PFSK-1 (cell line): ENCODE results near the gene LIPK.

Source experiments
- FOXP2 ChIP-seq: optimal IDR thresholded peaks from 2 replicates; pipeline ENCODE3; 2011; ENCODE audit warnings: borderline replicate concordance, control low read depth, inconsistent platforms; ENCODE audit not compliant: insufficient read depth; ENCODE audit errors: extremely low read length, extremely low read depth
- POLR2AphosphoS5 ChIP-seq: IDR thresholded peaks from 2 replicates; pipeline ENCODE4 v1.6.1; 2012; ENCODE audit warnings: low read depth, mild to moderate bottlenecking, control low read depth, low read length, moderate library complexity
- SIN3A ChIP-seq: IDR thresholded peaks from 2 replicates; pipeline ENCODE4 v1.6.1; 2012; ENCODE audit warnings: mild to moderate bottlenecking, low read length, moderate library complexity, borderline replicate concordance; ENCODE audit not compliant: insufficient read depth
- TAF1 ChIP-seq: IDR thresholded peaks from 2 replicates; pipeline ENCODE4 v1.6.1; 2012; ENCODE audit warnings: low read length, control low read depth, borderline replicate concordance; ENCODE audit not compliant: insufficient read depth
- TF ChIP-seq, protein P1 (sequence below), 2 experiments: IDR thresholded peaks; 2 replicates each; pipeline versions ENCODE4 v1.6.1 to v1.8.0; 2011 to 2012; ENCODE audit warnings: low read depth in 2 of 2, low read length in 2 of 2, control low read depth in 1 of 2, inconsistent platforms in 1 of 2, mild to moderate bottlenecking in 1 of 2, moderate library complexity in 1 of 2; ENCODE audit not compliant: insufficient read depth in 1 of 2

Gene LIPK

GRCh38 chr10:88728107-88728763 is 22.2 kb downstream of the LIPK start:
- TF ChIP-seq, protein P1, sequence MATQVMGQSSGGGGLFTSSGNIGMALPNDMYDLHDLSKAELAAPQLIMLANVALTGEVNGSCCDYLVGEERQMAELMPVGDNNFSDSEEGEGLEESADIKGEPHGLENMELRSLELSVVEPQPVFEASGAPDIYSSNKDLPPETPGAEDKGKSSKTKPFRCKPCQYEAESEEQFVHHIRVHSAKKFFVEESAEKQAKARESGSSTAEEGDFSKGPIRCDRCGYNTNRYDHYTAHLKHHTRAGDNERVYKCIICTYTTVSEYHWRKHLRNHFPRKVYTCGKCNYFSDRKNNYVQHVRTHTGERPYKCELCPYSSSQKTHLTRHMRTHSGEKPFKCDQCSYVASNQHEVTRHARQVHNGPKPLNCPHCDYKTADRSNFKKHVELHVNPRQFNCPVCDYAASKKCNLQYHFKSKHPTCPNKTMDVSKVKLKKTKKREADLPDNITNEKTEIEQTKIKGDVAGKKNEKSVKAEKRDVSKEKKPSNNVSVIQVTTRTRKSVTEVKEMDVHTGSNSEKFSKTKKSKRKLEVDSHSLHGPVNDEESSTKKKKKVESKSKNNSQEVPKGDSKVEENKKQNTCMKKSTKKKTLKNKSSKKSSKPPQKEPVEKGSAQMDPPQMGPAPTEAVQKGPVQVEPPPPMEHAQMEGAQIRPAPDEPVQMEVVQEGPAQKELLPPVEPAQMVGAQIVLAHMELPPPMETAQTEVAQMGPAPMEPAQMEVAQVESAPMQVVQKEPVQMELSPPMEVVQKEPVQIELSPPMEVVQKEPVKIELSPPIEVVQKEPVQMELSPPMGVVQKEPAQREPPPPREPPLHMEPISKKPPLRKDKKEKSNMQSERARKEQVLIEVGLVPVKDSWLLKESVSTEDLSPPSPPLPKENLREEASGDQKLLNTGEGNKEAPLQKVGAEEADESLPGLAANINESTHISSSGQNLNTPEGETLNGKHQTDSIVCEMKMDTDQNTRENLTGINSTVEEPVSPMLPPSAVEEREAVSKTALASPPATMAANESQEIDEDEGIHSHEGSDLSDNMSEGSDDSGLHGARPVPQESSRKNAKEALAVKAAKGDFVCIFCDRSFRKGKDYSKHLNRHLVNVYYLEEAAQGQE (IDR thresholded peaks at IDR 0.05; ENCODE audit: insufficient read depth in 1 of 2, low read depth in 2 of 2, low read length in 2 of 2) = no peak
- TF ChIP-seq FOXP2 (no peak), TAF1 (no peak), POLR2AphosphoS5 (no peak), SIN3A (no peak)

DNA sequence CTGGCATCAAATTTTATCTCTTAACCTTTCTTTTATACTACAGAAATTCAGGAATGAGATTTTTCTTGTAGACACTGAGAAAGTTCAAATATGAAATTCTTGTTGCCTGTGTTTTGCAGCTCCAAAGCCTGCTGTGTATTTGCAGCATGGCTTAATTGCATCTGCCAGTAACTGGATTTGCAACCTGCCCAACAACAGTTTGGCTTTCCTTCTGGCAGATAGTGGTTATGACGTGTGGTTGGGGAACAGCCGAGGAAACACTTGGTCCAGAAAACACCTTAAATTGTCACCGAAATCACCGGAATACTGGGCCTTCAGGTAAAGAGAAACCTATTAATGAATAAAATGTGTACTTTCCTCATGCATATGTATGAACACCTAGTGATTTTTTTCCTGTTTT is 24.8 kb downstream of the LIPK start:
- no peak for TF ChIP-seq POLR2AphosphoS5
- TF ChIP-seq, protein P1 (IDR thresholded peaks at IDR 0.05; ENCODE audit: insufficient read depth in 1 of 2, low read depth in 2 of 2, low read length in 2 of 2) = no peak
- TF ChIP-seq FOXP2 = no peak
- no peak for TF ChIP-seq TAF1
- no peak for TF ChIP-seq SIN3A

GRCh38 chr10:88731296-88731695 is 25.2 kb downstream of the LIPK start:
- TF ChIP-seq TAF1 (no peak), SIN3A (no peak), FOXP2 (no peak), POLR2AphosphoS5 (no peak)
- TF ChIP-seq, protein P1 (IDR thresholded peaks at IDR 0.05; ENCODE audit: insufficient read depth in 1 of 2, low read depth in 2 of 2, low read length in 2 of 2) = no peak

- TF ChIP-seq, protein P1 (IDR thresholded peaks at IDR 0.05; ENCODE audit: insufficient read depth in 1 of 2, low read depth in 2 of 2, low read length in 2 of 2) = no peak
- TF ChIP-seq SIN3A = no peak
- no peak for TF ChIP-seq POLR2AphosphoS5
- no peak for TF ChIP-seq FOXP2
- TF ChIP-seq TAF1 = no peak
Measured at GRCh38 chr10:88733215-88733614, 27.2 kb downstream of the LIPK start.

DNA sequence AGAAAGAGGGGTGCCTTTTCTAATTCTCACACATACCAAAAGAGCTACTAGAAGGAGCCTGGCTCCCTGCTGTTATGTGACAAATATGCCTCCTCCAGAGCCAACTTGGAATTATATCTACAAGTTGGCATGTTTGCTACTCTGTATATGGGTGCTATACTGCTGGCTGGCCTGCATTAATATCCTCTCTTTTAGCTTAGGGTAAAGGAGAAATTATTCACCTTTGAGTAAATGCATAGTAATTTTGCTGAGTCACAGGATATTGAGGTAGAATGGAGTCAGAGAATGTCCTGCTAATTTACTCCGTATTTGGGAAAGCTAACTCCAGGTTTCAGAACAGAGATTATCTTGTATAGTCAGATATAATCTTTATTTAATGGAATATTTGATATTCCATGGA is 29.6 kb downstream of the LIPK start:
- TF ChIP-seq TAF1 (no peak), SIN3A (no peak), POLR2AphosphoS5 (no peak), FOXP2 (no peak)
- TF ChIP-seq, protein P1 (IDR thresholded peaks at IDR 0.05; ENCODE audit: insufficient read depth in 1 of 2, low read depth in 2 of 2, low read length in 2 of 2) = no peak
